Neural cell (in vitro differentiated cells): ENCODE results near the gene IGSF21. TPM values are rescaled to one million over a fixed set of nuclear protein-coding genes. Genes with fewer than 3 reads are reported as not detected.

Source experiments
- H2AFZ ChIP-seq: fragments of 200-600, 300-800 bp; sonication (generic), shearing (Covaris generic); 2 replicates; pipeline ENCODE4 v1.6.0; 2014; ENCODE audit warnings: low read depth, mild to moderate bottlenecking, antibody characterized with exemption, low read length, moderate library complexity
- H3F3A ChIP-seq: fragments of 200-600 bp; shearing (Covaris generic); 2 replicates; pipeline ENCODE4 v1.6.1; 2016; ENCODE audit warnings: mild to moderate bottlenecking, moderate library complexity, mixed read lengths, antibody characterized with exemption, low read length; ENCODE audit not compliant: insufficient read depth, poor library complexity, severe bottlenecking
- H3K27ac ChIP-seq: fragments of 200-600, 300-800 bp; sonication (generic), shearing (Covaris generic); 2 replicates; pipeline ENCODE4 v1.5.1; 2014; ENCODE audit warnings: mild to moderate bottlenecking, low read length, moderate library complexity
- H3K27me3 ChIP-seq: fragments of 300-800, 200-600 bp; sonication (generic), shearing (Covaris generic); 2 replicates; pipeline ENCODE4 v1.6.0; 2014; ENCODE audit warnings: mild to moderate bottlenecking, low read depth, low read length, moderate library complexity; ENCODE audit not compliant: insufficient read depth
- H3K36me3 ChIP-seq: fragments of 300-800, 200-600 bp; sonication (generic), shearing (Covaris generic); 2 replicates; pipeline ENCODE4 v1.5.1; 2014; ENCODE audit warnings: mild to moderate bottlenecking, antibody characterized with exemption, low read length, moderate library complexity; ENCODE audit not compliant: insufficient read depth
- H3K4me2 ChIP-seq: fragments of 300-800, 200-600 bp; sonication (generic), shearing (Covaris generic); 2 replicates; pipeline ENCODE4 v1.6.0; 2014; ENCODE audit warnings: mild to moderate bottlenecking, low read length
- H3K4me3 ChIP-seq: fragments of 300-800, 200-600 bp; sonication (generic), shearing (Covaris generic); 2 replicates; pipeline ENCODE4 v1.5.1; 2014; ENCODE audit warnings: mild to moderate bottlenecking, low read length, moderate library complexity
- H3K79me2 ChIP-seq: fragments of 200-600 bp; shearing (Covaris generic); replicated peaks from 2 replicates; pipeline ENCODE4 v1.6.0; 2014; ENCODE audit warnings: mild to moderate bottlenecking, low read length, moderate library complexity; ENCODE audit not compliant: insufficient read depth
- H3K9ac ChIP-seq: fragments of 300-800, 200-600 bp; sonication (generic), shearing (Covaris generic); 2 replicates; pipeline ENCODE4 v1.6.1; 2016; ENCODE audit warnings: mild to moderate bottlenecking, low read length, mixed read lengths
- H3K9me2 ChIP-seq: fragments of 200-600 bp; shearing (Covaris generic); 2 replicates; pipeline ENCODE4 v1.6.1; 2016; ENCODE audit warnings: mild to moderate bottlenecking, low read length, mixed read lengths; ENCODE audit not compliant: insufficient read depth
- H3K9me3 ChIP-seq: fragments of 200-600, 300-800 bp; sonication (generic), shearing (Covaris generic); 2 replicates; pipeline ENCODE4 v1.6.1; 2016; ENCODE audit warnings: mild to moderate bottlenecking, mixed run types, low read length, moderate library complexity, mixed read lengths
- H4K20me1 ChIP-seq: fragments of 200-600 bp; shearing (Covaris generic); 2 replicates; pipeline ENCODE4 v1.6.1; 2016; ENCODE audit warnings: mild to moderate bottlenecking, mixed run types; ENCODE audit not compliant: insufficient read depth
- CTCF ChIP-seq: fragments of 450-650 bp; IDR thresholded peaks from 2 replicates; pipeline ENCODE4 v1.5.1; 2014; ENCODE audit warnings: antibody characterized with exemption, mild to moderate bottlenecking, moderate library complexity; ENCODE audit not compliant: poor library complexity, severe bottlenecking
- EP300 ChIP-seq: fragments of 450-650 bp; conservative IDR thresholded peaks from 2 replicates; pipeline ENCODE4 v1.6.1; 2014; ENCODE audit warnings: antibody characterized with exemption, mild to moderate bottlenecking, moderate library complexity; ENCODE audit not compliant: poor library complexity, severe bottlenecking
- EZH2 ChIP-seq: fragments of 200-600, 300-800 bp; shearing (Covaris generic), sonication (generic); IDR thresholded peaks from 2 replicates; pipeline ENCODE4 v1.6.1; 2014; ENCODE audit warnings: antibody characterized with exemption, low read length, borderline replicate concordance, mild to moderate bottlenecking; ENCODE audit not compliant: insufficient read depth, poor library complexity, severe bottlenecking
- MXI1 ChIP-seq: fragments of 450-650 bp; conservative IDR thresholded peaks from 2 replicates; pipeline ENCODE4 v1.6.1; 2014; ENCODE audit warnings: antibody characterized with exemption, mild to moderate bottlenecking; ENCODE audit not compliant: poor library complexity, severe bottlenecking
- POLR2AphosphoS5 ChIP-seq: IDR thresholded peaks from 2 replicates; pipeline ENCODE4 v1.6.1; 2012
- RAD21 ChIP-seq: fragments of 450-650 bp; conservative IDR thresholded peaks from 2 replicates; pipeline ENCODE4 v1.6.1; 2014; ENCODE audit warnings: antibody characterized with exemption, mild to moderate bottlenecking, moderate library complexity
- REST ChIP-seq: IDR thresholded peaks from 2 replicates; pipeline ENCODE4 v1.6.1; 2012; ENCODE audit warnings: borderline replicate concordance
- SMC3 ChIP-seq: fragments of 450-650 bp; conservative IDR thresholded peaks from 2 replicates; pipeline ENCODE4 v1.6.1; 2014; ENCODE audit warnings: antibody characterized with exemption, mild to moderate bottlenecking, moderate library complexity; ENCODE audit not compliant: poor library complexity
- TAF1 ChIP-seq: IDR thresholded peaks from 2 replicates; pipeline ENCODE4 v1.6.1; 2012; ENCODE audit warnings: low read depth
- polyA plus RNA-seq: library from polyadenylated mRNA; depleted of rRNA; stranded (reverse); fragments of >200 nt; gene quantifications from 2 replicates; pipeline ENCODE4 v1.2.3, GENCODE V29; 2014

Gene IGSF21
- polyA plus RNA-seq, 1 donor from 2014 or later, result 2.4 TPM

DNA sequence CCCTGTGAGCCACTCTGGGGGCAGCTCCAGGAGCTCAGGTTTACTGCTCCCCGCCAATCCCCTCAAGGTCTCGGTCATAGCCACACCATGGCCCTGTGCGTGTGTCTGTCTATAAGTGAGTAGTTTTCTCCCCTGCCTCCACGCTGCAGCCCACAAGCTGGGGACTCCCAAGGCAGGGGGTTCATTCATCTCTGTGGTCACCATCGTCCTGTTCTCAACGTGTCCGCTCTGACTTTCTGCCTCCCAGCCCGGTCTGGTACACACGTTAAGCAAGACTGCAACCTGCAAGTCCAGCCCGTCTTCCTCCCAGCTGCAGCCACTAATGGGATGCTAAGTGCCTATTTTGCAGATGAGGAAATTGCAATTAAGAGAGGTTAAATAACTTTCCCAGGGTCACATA lies 49.8 kb downstream of the IGSF21 start:
- TF ChIP-seq CTCF (no peak), TAF1 (no peak), EZH2 (no peak), POLR2AphosphoS5 (no peak), RAD21 (no peak), EP300 (no peak), SMC3 (no peak)
- Histone ChIP-seq H3F3A (no peaks in the 10 kb centered on the region), H3K36me3 (no peaks in the 10 kb centered on the region), H3K79me2 (no peaks in the 10 kb centered on the region), H3K9me3 (no peaks in the 10 kb centered on the region), H3K4me3 (no peak overlapping the region), H3K4me2 (no peak overlapping the region), H3K27ac (no peak overlapping the region), H3K9ac (no peak overlapping the region), H3K9me2 (no peaks in the 10 kb centered on the region), H4K20me1 (no peaks in the 10 kb centered on the region), H3K27me3 (no peaks in the 10 kb centered on the region), H2AFZ (no peak overlapping the region)

- Histone ChIP-seq H2AFZ (no peak overlapping the region), H3K9ac (no peak overlapping the region), H4K20me1 (no peaks in the 10 kb centered on the region), H3K4me2 (no peak overlapping the region), H3F3A (no peaks in the 10 kb centered on the region), H3K79me2 (no peaks in the 10 kb centered on the region), H3K4me3 (no peak overlapping the region), H3K27ac (no peak overlapping the region), H3K9me2 (no peaks in the 10 kb centered on the region), H3K9me3 (no peaks in the 10 kb centered on the region), H3K36me3 (no peaks in the 10 kb centered on the region), H3K27me3 (no peaks in the 10 kb centered on the region)
- TF ChIP-seq REST (no peak), EZH2 (no peak), MXI1 (no peak)
These were observed 50.4 kb downstream of the IGSF21 start for GRCh38 chr1:18157968-18158367.

DNA sequence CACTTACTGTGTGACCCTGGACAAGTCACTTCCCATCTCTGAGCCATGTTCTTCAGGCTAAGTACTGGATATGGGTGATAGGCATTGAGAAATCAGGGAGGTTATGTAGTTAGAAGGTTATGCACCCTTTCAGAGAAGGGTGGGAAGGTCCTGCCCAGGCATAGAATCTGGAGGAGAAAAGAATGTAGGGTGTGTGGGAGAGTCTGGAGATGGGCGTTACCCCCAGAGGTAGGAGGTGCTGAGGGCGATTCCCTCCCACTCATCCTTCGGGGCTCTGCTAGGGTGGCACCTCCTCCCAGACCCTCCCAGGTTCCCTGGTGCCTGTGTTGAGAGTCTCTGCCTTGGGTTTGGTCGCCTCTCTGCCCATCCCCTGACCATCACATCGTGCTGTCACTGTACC lies 51.1 kb downstream of the IGSF21 start:
- H3K9me2 ChIP-seq, result no peaks in the 10 kb centered on the region
- TF ChIP-seq CTCF (no peak), TAF1 (no peak), SMC3 (no peak), EZH2 (no peak), RAD21 (no peak), REST (no peak), POLR2AphosphoS5 (no peak), MXI1 (no peak), EP300 (no peak)
- no peaks in the 10 kb centered on the region for H3K36me3 ChIP-seq
- H3K9me3 ChIP-seq, result no peaks in the 10 kb centered on the region
- H3F3A ChIP-seq, result no peaks in the 10 kb centered on the region
- H3K9ac ChIP-seq, result no peak overlapping the region
- no peaks in the 10 kb centered on the region for H3K27me3 ChIP-seq
- H2AFZ ChIP-seq, result no peak overlapping the region
- H3K27ac ChIP-seq, result no peak overlapping the region
- no peaks in the 10 kb centered on the region for H3K79me2 ChIP-seq
- H3K4me2 ChIP-seq, result no peak overlapping the region
- H3K4me3 ChIP-seq, result no peak overlapping the region
- no peaks in the 10 kb centered on the region for H4K20me1 ChIP-seq
